Heart right ventricle (tissue), 16 donors: Measurements from ENCODE around the gene RMI2. TPM values are rescaled to one million over a fixed set of nuclear protein-coding genes. Genes with fewer than 3 reads are reported as not detected.
"Not testable (repeated sequence)": the region's sequence is repeated elsewhere in the genome, so short reads cannot be mapped to it uniquely, and the experiment has no call there.

ENCODE experiments used
- ATAC-seq, 8 donors: fragments of 200-7000 bp; cut with Tn5 transposase; one replicate each; pipeline ENCODE4 v1.9.1; 2020; ENCODE audit warnings: mild to moderate bottlenecking in 8 of 8, moderate library complexity in 8 of 8, moderate number of reproducible peaks in 1 of 8
- DNase-seq, 2 donors: peaks; one replicate each; pipeline ENCODE4 v3.0.0-alpha.2; 2020
- H3K27ac ChIP-seq, 10 donors: fragments of 200-600 bp; sonication (generic) in 2 of 10; one replicate each; pipeline versions ENCODE4 v1.5.0 to v1.8.0; 2020 to 2022; ENCODE audit warnings: mild to moderate bottlenecking in 3 of 10
- H3K27me3 ChIP-seq, 7 donors: fragments of 200-600 bp; one replicate each; pipeline ENCODE4 v1.8.0; 2021 to 2022; ENCODE audit warnings: mild to moderate bottlenecking in 2 of 7
- H3K36me3 ChIP-seq, 9 donors: fragments of 200-600 bp; sonication (generic) in 1 of 9; one replicate each; pipeline versions ENCODE4 v1.5.0 to v1.8.0; 2020 to 2022; ENCODE audit warnings: mild to moderate bottlenecking in 2 of 9
- H3K4me1 ChIP-seq, 9 donors: fragments of 200-600 bp; sonication (generic) in 1 of 9; one replicate each; pipeline versions ENCODE4 v1.5.0 to v1.8.0; 2020 to 2022; ENCODE audit warnings: mild to moderate bottlenecking in 4 of 9
- H3K4me3 ChIP-seq, 10 donors: fragments of 200-600 bp; sonication (generic) in 2 of 10; one replicate each; pipeline versions ENCODE4 v1.5.0 to v1.8.0; 2020 to 2022; ENCODE audit warnings: mild to moderate bottlenecking in 7 of 10, moderate library complexity in 2 of 10
- H3K9me3 ChIP-seq, 11 donors: fragments of 200-600 bp in 10 of 11; sonication (generic) in 2 of 11; one replicate each; pipeline versions ENCODE4 v1.5.0 to v1.8.0; 2013 to 2022; ENCODE audit warnings: mild to moderate bottlenecking in 2 of 11, control low read depth in 1 of 11, moderate library complexity in 1 of 11
- WGBS, 2 donors: extraction: QIAGEN DNeasy Blood & Tissue Kit; methylation state at CpG; one replicate each; pipeline ENCODE4 v1.1.7; 2013; ENCODE audit warnings: inconsistent platforms in 1 of 2; 5-methylcytosine and 5-hydroxymethylcytosine counted together
- intact Hi-C, 10 donors: fragments of 100-400 bp; cut with DNase I; formaldehyde crosslinking; loops; one replicate each; pipeline versions ENCODE4 v1.11.1 to v1.14.2; 2022
- polyA plus RNA-seq, 2 donors: library from polyadenylated mRNA; stranded (reverse); fragments of 200-250 nt; gene quantifications; one replicate each; pipeline ENCODE4 v1.2.3, GENCODE V29; 2013
- total RNA-seq, 10 donors: library from RNA; stranded (reverse); fragmentation: NEBNext Ultra II Directional in 3 of 10; extraction: Animal tissue kit (Norgen Biotek cat#: 25700) in 3 of 10; gene quantifications; one replicate each; pipeline versions ENCODE4 v1.2.1 to v1.2.4, GENCODE V29; 2021 to 2023
- TF ChIP-seq, protein P1 (sequence below), 9 donors: fragments of 200-600 bp; sonication (generic) in 2 of 9; IDR thresholded peaks; one replicate each; pipeline versions ENCODE4 v1.5.0 to v1.8.0; 2021 to 2022; ENCODE audit warnings: antibody characterized with exemption in 9 of 9, mild to moderate bottlenecking in 5 of 9, moderate library complexity in 1 of 9
- donor health status: Arrhythmogenic right ventricular cardiomyopathy.
- donor health status: ischemic (EF 13 %, LVEDD 7.1; RV severe dilation, severe dysfunction).
- donor health status: healthy with polysubstance abuse.
- donor health status: DM: no; HTN: yes; CAD: no.
- donor health status: DM: no; HTN: no; CAD: no.
- donor health status: ischemic (EF 25% LVEDD 6.9; RV normal size, moderate dysfunction).
- donor health status: ischemic (EF 25% LVEDD 5.7; RV mildly dilated, moderate dysfunction).
- donor health status: healthy.
- donor health status: DM: yes; HTN: yes; CAD: no.
- donor health status: Ischemic cardiomyopathy.
- donor health status: ischemic (EF 35%, LVEDD 5.7; RV mildly dilated, moderate dysfunction).
- donor health status: nonischemic (EF 11% LVEDD 7.7; RV severe dilation, severe dysfunction).
- donor health status: DM: yes; HTN: yes; CAD: no.
- donor health status: PGD.
- donor health status: ischemic (EF 29% LVEDD 5.4; RV normal size, mild dysfunction).
- donor health status: nonischemic (EF 23%, LVEDD 6.1; RV moderate dilation, normal function).

RMI2 gene
- total and polyA plus RNA-seq, 12 donors = 0.22 to 3.8 (median 1.1) TPM

DNA sequence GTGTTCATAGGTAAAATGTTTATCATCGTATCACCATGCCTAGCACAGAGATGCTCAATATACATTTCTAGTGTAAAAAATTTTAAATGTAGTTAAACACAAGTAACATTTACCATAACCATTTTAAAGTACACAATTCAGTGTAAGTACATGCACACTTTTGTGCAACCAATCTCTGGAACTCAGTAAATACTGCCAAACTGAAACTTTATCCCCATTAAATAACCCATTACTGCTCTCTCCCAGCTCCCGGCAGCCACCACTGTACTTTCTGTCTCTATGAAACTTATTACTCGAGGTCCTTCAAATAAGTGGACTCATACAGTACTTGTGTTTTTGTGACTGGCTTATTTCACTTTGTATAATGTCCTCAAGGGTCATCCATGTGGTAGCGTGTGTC is 29.0 kb downstream of the RMI2 start:
- ATAC-seq = no peak
- intact Hi-C loops = no loop called here
- Histone ChIP-seq H3K36me3 (no peaks in the 10 kb centered on the region), H3K4me1 (peaks cover 0 to 13% (median 0%) of the 10 kb centered on the region in 9 donors), H3K27ac (no peak overlapping the region), H3K9me3 (no peaks in the 10 kb centered on the region), H3K4me3 (no peak overlapping the region), H3K27me3 (no peaks in the 10 kb centered on the region)
- 93 to 97% methylated on average over 4 of the region's 4 CpGs for WGBS, 2 donors
- DNase-seq = no peak
- TF ChIP-seq, protein P1, sequence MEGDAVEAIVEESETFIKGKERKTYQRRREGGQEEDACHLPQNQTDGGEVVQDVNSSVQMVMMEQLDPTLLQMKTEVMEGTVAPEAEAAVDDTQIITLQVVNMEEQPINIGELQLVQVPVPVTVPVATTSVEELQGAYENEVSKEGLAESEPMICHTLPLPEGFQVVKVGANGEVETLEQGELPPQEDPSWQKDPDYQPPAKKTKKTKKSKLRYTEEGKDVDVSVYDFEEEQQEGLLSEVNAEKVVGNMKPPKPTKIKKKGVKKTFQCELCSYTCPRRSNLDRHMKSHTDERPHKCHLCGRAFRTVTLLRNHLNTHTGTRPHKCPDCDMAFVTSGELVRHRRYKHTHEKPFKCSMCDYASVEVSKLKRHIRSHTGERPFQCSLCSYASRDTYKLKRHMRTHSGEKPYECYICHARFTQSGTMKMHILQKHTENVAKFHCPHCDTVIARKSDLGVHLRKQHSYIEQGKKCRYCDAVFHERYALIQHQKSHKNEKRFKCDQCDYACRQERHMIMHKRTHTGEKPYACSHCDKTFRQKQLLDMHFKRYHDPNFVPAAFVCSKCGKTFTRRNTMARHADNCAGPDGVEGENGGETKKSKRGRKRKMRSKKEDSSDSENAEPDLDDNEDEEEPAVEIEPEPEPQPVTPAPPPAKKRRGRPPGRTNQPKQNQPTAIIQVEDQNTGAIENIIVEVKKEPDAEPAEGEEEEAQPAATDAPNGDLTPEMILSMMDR (IDR thresholded peaks at IDR 0.05) = no peak

- Histone ChIP-seq H3K36me3 (no peaks in the 10 kb centered on the region), H3K9me3 (no peaks in the 10 kb centered on the region), H3K27me3 (no peaks in the 10 kb centered on the region), H3K4me3 (no peak overlapping the region), H3K4me1 (peaks cover 0 to 7% (median 0%) of the 10 kb centered on the region in 9 donors), H3K27ac (no peak overlapping the region)
- no peak for DNase-seq
- TF ChIP-seq, protein P1 (IDR thresholded peaks at IDR 0.05) = no peak
- intact Hi-C loops = no loop called here
- ATAC-seq = no peak
- 85 to 89% methylated on average over 3 of the region's 3 CpGs for WGBS, 2 donors
Observed at GRCh38 chr16:11377154-11377553, 31.9 kb downstream of the RMI2 start.

DNA sequence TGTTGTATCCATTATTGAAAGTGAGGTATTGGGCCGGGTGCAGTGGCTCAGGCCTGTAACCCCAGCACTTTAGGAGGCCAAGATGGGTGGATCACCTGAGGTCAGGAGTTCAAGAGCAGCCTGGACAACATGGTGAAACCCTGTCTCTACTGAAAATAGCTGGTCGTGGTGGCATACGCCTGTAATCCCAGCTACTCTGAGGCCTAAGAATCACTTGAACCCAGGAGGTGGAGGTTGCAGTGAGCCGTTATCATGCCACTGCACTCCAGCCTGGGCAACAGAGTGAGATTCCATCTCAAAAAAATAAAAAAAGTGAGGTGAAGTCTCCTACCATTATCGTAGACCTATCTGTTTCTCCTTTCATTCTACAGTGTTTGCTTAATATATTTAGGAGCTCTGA is 33.7 kb downstream of the RMI2 start:
- not testable (repeated sequence) for ATAC-seq, DNase-seq

GRCh38 chr16:11379420-11379819 is 34.2 kb downstream of the RMI2 start:
- Histone ChIP-seq H3K27me3 (no peaks in the 10 kb centered on the region), H3K27ac (no peak overlapping the region), H3K4me1 (peaks cover 0 to 7% (median 0%) of the 10 kb centered on the region in 9 donors), H3K9me3 (no peaks in the 10 kb centered on the region), H3K4me3 (no peak overlapping the region), H3K36me3 (no peaks in the 10 kb centered on the region)
- WGBS, 2 donors = 57 to 62% methylated on average over 7 of the region's 7 CpGs
- TF ChIP-seq, protein P1 (IDR thresholded peaks at IDR 0.05) = no peak
- intact Hi-C loops = no loop called here
- DNase-seq = no peak
- ATAC-seq = no peak

More for the DNA sequence above, 33.7 kb downstream of the RMI2 start:
- H3K36me3 ChIP-seq, H3K9me3 ChIP-seq, H3K4me3 ChIP-seq, H3K27ac ChIP-seq, intact Hi-C loops, H3K27me3 ChIP-seq, H3K4me1 ChIP-seq: not testable (repeated sequence)
- 82 to 94% methylated on average over 5 of the region's 5 CpGs for WGBS, 2 donors

- Histone ChIP-seq H3K9me3 (no peaks in the 10 kb centered on the region), H3K27me3 (peaks cover 0 to 6% (median 0%) of the 10 kb centered on the region in 7 donors), H3K4me1 (peaks cover 0 to 7% (median 0%) of the 10 kb centered on the region in 9 donors), H3K36me3 (no peaks in the 10 kb centered on the region), H3K27ac (no peak overlapping the region), H3K4me3 (no peak overlapping the region)
- WGBS, 2 donors = 89 to 94% methylated on average over 9 of the region's 9 CpGs
- ATAC-seq (no peak), DNase-seq (no peak)
- intact Hi-C loops = loop anchor here in 1 of 10 donors (10.0 kb wide), 1 partner anchor 416 kb away; no protein-coding TSS in a partner anchor
- TF ChIP-seq, protein P1 (IDR thresholded peaks at IDR 0.05) = no peak
Observed at GRCh38 chr16:11380836-11381235, 35.6 kb downstream of the RMI2 start.
